ENCODE results near the gene NT5C2.
"Not testable (repeated sequence)": the region's sequence is repeated elsewhere in the genome, so short reads cannot be mapped to it uniquely, and the experiment has no call there.

NT5C2 gene

DNA sequence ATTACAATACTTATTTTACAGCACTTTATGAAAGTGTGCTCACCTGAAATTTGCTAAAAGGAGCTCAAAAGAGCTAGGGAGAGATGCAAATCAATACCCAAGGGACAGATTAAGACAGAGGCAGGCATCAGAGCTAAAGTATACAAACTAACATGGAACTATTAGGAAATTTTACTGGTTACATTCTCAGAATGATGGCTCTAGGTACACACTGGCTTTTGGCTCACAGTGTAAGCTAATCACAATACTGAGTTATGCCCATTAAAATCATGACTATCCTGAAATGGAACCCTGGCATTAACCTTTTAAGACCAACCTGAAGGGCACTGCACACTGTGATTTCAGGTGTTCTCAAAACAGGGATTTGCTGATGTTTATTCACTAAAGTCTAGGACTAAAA lies 98.1 kb downstream of the NT5C2 start:
- no peak for DNase-seq (ENCODE audit: low read depth in 2 of 2, low spot score in 1 of 2)

DNA sequence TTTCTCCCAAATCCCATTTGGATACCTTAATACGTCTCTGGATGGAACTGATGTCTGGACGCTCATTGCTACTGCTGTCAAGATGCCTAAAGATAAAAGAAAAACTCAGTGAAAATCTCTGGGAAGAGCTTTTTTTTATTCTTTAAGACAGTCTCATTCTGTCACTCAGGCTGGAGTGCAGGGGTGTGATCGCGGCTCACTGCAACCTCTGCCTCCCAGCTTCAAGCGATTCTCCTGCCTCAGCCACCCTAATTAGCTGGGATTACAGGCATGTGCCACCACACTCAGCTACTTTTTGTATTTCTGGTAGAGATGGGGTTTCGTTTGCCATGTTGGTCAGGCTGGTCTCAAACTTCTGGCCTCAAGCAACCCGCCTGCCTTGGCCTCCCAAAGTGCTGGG lies 102.2 kb downstream of the NT5C2 start:
- no peak for DNase-seq (ENCODE audit: low read depth in 2 of 2, low spot score in 1 of 2)

DNA sequence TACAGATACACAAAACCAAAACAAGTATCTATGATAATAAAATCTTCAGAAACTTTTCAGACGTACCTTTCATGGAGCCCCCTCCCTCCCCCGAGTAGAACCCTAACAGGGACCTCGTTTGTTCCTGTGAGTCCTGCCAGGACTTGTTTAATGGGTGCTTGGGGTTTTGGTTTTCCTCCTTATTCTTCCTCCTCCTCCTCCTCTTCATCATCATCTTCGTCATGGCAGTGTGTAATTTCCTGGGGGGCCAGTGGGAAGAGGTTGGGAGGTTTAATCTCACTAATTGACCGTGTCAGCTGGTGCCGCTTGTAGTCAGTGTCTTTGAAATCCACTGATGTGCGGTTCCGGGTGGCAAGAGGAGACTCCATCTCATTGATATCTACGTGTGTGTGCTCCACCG lies 103.6 kb downstream of the NT5C2 start:
- no peak for DNase-seq (ENCODE audit: low read depth in 2 of 2, low spot score in 1 of 2)

DNA sequence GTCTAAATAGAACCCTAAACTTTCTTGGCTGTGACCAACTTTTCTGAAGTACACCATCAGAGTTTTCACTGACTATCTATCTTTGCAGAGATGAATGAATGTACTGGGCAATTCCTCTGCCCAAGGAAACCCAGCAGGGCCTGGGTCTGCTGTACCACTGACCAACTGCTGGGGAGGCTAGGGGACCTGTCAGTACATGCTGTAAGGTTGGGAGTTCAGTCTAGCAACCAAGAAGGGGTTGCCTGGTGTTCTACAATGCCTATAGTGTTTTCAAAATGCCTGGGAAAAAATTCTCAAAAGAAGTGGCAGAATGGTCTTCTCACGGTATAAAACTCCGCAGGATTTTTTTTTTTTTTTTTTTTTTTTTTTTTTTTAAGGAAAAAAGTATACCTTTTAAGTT lies 106.3 kb downstream of the NT5C2 start:
- no peak for DNase-seq (ENCODE audit: low read depth in 2 of 2, low spot score in 1 of 2)

DNA sequence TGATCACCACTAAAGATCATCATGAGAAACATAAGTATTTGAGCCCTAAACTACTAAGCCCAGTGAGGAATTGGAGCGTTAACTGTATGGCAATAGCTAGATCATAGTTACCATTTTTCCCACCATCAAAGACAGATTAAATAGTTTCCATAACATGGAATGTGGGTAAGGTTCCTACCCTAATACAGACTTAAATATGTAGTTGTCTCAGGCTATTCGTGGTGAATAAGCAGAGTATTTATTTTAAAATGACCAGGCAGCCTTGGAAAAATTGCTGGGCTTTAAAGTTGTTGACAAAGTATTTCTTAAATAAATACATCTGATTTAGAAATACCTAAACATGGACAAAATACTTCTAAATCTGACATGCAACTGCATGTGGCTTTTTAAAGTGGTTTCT lies 106.8 kb downstream of the NT5C2 start:
- DNase-seq (ENCODE audit: low read depth in 2 of 2, low spot score in 1 of 2), result no peak

DNA sequence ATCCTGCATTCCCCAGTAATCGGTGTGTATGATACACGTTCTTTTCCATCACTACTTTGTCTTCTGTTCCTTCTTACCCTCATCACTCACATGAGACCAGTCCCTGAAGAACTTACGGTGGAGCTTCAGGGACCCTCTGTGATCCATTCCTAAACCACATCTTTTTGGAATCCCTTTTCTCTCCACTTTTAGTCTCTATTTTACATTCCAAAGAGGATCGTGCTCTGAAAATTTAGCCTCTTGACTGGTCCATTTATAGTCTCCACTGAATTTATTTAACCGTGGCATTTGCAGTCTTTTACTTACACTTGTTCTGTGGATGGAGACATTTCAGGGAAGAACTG lies 109.1 kb downstream of the NT5C2 start:
- no peak for DNase-seq (ENCODE audit: low read depth in 2 of 2, low spot score in 1 of 2)

DNA sequence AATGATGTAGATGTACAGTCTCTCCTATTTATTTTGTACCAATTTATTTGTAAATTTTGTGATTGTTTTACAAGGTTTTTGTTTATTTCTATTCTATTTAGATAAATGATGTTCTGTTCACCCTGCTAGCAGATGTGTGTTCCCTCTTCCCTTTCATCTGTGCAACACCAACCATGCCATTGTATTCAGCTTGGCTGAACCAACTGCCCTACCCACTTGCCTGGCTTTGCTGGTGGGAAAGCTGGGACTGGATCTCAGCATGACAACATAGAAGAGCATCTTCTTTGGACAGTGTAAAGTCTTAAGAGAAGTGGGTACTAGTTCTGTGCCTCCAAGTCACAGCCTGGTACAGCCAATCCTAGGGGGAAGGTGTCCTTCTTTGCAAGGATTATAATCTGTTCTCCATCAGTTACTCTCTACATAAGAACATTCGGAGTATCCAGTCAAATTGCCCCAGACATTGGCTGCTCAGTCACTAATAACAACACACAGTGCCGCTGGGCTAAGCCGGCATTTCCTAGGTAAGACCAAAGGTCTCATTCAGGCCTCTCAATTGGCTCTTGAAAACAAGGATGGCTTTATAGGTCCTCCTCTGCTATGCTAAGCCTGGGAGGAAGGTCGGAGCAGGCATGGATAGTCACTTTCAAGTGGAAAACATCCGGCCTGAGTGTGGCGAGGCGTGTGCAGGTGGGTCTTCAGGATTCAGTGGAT lies 109.7 kb downstream of the NT5C2 start:
- DNase-seq (ENCODE audit: low read depth in 2 of 2, low spot score in 1 of 2), result no peak

DNA sequence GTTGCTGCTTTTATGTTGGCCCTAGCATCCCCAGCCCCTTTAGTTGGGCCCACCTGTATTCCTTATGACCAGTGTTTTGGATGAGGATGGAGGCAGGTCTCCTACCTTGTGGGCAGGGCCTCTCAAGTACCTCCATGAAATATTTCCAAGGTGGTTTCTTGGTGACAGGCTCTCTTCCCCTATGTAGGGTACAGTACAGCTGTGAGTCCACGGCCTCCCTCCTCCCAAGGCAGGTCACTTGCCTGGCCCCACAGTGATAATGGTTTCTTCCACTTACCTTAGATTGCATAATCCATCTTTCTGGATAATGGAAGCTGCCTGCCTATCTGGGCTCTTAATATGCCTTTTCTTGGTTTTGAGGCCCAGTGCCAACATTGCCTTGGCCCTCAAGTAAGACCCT lies 110.4 kb downstream of the NT5C2 start:
- DNase-seq (ENCODE audit: low read depth in 2 of 2, low spot score in 1 of 2), result no peak

DNA sequence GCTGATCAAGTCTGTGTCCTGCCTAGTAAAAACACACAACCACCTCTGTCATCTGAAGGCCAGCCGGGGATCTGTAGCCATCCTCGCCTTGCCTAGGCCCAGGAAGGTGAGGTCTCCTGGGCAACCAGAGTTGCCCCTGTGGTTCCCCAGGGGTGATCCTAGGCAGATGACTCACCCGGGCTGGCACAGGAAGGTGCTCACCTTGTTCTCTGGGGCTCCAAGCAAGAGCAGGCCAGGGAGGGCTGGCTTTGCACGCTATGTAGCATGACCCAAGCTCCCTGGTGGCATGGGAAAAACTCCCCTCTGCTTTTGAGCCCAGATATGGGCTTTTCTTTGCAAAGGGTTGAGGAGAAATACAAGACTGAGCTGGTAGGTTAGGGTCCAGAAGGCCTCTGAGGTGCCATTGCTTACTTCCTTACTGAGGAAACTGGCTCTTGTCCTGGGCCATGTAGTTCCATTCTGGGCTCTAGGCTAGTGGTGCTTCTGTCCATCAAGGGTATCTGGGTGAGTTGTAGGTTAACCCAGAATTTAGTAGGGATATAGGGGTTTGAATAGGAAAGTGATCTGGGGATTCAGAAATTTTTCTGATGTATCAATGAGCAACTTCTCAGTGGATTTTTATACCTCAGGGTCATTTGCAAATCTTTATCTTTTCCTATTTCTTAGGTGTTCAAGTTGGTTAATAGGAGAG lies 112.0 kb downstream of the NT5C2 start:
- no peak for DNase-seq (ENCODE audit: low read depth in 2 of 2, low spot score in 1 of 2)

DNA sequence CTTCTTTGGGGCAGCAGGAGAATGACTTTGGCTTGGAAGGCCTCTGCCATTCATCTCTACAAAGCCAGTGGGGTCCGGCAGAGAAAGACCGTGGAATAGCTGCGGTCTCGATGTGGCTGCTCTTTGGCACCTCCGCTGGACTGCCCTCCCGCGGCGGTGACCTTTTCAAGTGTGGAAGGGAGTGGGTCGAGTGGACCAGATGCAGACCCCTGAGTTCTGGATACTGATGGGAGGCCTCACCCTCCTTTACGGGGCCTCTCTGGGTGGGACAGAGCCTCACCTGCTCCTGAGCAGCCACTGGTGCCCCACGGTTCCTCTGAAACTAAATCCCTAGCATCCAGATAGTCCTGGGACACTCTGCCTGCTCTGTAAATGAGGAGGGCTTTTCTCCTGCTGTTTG lies 113.1 kb downstream of the NT5C2 start:
- no peak for DNase-seq (ENCODE audit: low read depth in 2 of 2, low spot score in 1 of 2)

DNA sequence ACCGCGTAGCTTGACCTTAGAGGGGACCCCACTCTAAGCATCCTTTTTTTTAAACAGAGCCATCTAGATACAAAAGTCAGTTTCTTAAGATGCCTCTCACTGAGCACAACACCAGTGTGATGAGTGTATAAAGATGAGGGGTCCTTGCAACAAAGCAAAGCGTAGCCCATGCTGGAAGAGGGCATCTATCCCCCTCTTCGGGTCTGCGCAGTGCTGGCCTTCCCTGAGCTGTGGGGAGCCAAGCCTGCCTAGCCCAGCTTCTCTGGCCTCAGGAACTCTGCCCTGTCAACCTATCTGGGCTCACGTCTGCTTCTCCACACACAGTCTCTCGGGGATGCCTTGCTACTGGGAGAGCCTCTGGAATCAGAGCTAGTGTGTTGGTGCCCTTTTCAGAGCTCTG lies 114.0 kb downstream of the NT5C2 start:
- no peak for DNase-seq (ENCODE audit: low read depth in 2 of 2, low spot score in 1 of 2)

DNA sequence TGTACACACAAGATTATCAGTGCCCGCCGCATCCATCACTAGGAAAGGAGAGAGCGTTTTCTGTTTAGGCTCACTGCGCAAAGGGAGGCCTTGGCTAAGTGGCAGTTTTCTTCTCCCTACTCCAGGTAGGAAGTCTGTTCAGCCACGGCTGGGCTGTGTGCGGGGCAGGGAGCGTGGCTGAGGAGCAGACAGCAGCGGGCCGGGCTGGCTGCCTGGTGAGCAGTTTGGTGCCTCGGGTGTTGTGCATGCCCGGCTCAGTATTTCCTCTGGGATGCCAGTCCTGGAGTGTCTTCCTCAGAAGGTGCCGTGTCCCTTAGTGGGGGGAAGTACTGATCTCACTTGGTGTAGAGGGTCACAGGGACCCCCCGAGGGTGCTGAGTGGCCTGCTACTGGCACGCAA lies 114.4 kb downstream of the NT5C2 start:
- no peak for DNase-seq (ENCODE audit: low read depth in 2 of 2, low spot score in 1 of 2)

DNA sequence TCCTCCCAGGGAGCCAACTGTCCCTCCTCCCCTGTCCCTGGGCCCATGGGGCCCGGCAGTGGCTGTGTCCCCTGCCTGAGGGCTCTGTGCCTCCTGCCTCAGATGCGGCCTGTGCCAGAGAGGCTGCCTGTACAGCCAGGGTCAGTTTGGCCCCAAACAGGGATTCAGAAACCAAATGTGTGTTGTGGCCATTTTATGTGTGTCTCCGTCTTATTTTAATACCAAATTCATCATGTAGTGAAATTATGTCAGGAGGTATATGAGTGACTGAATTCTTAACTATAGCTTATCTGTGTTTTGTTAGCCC lies 114.8 kb downstream of the NT5C2 start:
- DNase-seq (ENCODE audit: low read depth in 2 of 2, low spot score in 1 of 2), result no peak

DNA sequence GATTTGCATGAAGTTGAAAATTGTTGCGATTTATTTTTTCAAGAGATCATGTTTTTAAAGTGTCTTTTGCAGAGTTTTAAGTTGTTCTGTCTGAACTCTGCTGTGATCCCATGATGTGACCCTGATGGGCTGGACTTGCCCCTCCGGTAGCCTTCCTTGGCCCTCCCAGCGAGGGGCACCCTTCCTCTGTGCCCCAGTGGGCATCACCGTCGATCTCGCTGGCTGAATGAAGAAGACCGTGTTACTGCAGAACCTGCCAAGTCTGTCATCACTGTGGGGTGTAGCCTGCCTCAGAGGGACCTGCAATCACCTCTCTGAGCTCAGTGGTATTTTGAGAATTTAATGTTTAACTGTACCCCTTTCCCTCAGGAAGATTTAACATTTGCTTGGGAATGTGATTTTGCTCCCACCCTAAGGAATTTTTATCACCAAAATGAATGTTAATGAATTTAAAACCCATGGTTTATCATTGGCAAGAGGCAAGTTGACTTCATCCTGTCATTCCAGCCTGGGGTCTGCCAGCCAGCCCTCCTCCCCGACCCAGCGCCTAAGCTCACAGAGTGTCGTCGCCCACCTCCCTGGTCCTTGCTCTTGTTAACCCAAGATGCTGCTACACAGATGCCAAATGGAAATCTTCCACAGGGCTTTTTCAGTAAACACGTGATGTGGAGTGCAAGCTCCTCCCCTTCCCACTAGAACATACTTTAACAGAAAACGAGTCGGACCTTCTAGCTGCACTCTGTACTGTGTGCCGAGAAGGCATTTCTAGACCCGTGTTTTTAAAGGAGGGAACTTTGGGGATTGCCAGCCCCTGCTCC lies 115.4 kb downstream of the NT5C2 start:
- DNase-seq (ENCODE audit: low read depth in 2 of 2, low spot score in 1 of 2), result no peak

DNA sequence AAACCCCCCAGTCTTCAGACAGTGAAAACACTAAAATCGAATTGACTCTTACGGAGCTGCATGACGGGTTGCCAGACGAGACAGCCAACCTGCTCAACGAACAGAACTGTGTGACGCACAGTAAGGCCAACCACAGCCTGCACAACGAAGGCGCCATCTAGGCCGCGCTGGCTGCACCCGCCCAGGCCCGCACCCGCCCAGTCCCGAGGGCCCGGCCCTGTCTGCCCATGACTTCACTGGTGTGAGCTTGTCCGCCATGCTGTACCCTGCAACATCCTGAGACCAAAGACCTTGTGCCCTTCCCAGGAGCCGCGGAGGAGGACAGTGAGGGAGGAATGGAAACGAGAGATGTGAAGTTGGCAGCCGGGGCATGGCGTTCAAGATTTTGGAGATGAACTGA lies 116.1 kb downstream of the NT5C2 start:
- DNase-seq (ENCODE audit: low read depth in 2 of 2, low spot score in 1 of 2), result no peak

DNA sequence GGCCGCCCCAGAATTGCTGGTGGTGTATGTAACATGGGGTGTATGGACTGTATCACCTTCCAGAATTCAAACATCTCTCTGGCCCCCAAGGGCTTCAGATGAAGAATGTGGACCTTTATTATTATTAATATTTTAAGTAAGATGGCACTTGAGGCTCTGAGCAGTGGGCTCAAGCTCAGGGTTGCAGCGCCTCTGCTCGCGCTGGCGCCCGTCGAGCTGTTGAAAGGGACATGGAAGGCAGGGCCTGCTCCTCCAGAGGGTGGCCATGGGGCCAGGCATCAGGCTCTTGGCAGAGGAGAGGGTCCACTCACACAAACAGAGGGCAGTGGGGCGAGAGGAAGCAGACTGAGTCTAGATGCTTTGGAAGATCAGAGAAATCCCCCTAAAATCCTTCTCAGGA lies 120.2 kb downstream of the NT5C2 start:
- DNase-seq (ENCODE audit: low read depth in 2 of 2, low spot score in 1 of 2), result no peak

DNA sequence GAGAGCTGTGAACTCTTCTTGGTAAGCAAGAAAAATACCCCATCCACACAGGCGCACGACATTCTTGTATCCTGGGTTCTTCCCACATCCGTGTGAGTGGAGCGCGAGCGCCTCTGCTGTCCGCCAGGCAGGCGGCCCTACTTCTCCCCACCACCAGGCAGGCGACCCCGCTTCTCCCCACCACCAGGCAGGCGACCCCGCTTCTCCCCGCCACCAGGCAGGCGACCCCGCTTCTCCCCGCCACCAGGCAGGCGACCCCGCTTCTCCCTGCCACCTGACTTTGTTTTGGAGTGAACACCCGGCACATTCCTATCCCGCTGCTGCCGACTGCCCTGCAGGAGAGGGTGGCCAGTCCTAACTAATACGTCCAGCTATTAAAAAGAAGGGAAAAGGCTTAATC lies 120.8 kb downstream of the NT5C2 start:
- no peak for DNase-seq (ENCODE audit: low read depth in 2 of 2, low spot score in 1 of 2)

DNA sequence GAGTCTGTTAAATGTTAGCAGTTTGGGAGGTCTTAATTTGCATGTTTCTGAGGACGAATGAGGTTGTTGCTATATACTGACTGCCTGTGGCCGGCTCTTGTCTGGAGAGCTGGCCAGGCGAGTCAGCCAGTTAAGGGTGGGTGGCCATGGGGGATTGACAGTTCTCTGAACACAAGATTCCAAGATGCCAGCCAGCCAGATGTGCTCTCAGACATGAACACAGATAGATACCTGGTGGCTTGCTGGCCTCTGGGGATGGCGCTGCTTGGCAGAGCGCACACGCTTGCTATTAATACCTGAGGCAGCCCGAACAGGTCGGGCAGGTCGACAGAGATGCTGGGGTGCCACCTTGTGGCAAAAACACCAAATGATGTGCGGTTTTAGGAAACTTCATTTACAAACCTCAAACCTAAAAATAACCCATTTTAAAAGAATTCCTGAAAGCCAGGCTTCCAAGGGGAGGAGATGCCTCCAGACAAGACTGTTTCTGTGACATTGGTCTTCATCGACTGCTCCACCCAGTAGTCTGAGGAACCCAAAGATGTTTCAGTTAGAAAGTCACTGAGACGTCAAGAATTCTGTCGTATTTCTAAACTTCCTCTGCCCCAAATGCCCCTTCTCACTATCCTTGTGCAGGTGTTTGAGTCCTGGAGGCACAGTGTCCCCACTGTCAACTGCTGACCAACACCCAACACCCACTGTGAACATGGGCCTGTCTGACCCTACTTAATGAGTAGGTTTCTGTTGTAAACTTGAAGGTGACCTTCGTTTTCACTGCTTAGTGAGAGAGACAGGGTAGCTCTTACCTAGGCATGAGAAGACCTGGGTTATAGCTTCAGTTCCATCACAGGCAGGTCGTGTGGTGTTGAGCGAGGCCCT lies 123.4 kb downstream of the NT5C2 start:
- peak; percentile 32 to 43 for DNase-seq (ENCODE audit: low read depth in 2 of 2, low spot score in 1 of 2)

DNA sequence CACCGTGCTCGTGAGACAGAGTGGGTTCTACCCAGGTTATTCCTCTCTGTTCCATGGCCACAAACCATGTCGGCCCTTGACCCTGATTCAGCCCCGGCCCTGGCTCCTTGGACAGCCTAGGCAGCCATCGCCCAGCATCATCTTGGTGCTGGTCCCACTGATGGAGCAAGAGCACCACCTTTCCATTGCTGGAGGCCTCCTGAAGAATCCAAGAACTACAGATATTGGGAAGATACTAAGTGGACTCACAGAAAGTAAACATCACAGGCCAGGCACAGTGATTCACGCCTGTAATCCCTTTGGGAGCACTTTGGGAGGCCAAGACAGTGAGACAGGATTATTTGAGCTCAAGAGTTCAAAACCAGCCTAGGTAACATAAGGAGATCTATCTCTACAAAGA lies 125.1 kb downstream of the NT5C2 start:
- DNase-seq (ENCODE audit: low read depth in 2 of 2, low spot score in 1 of 2), result no peak

DNA sequence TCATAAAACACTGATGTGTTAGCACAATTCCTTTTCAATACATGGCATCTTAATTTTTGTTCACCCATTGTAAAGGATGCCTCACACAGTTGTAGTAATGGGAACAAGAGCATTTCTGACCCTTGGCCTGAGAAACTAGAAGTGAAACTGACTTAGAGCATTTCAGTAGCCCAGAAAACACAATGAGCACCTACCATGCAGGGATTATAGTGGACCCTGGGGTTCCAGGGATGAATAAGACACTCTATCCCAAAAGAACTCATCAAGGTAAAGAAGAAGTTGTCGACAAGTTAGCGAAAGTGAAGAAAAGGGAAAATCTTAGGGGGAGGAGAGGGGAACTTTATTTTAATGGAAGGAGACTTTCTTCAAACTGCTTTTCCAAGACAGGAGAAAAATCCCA lies 125.6 kb downstream of the NT5C2 start:
- no peak for DNase-seq (ENCODE audit: low read depth in 2 of 2, low spot score in 1 of 2)

DNA sequence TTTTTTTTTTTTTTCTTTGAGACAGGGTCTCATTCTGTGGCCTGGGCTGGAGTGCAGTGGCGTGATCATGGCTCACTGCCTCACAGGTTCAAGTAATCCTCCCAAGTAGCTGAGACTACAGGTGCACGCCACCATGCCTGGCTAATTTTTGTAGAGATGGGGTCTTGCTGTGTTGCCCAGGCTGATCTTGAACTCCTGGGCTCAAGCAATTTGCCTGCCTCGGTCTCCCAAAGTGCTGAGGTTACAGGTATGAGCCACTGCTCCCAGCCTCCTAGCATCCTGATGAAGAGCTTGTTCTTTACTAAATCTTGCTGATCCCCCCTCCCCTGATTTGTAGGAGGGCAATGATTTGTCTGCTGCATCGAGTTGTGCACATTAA lies 126.0 kb downstream of the NT5C2 start:
- DNase-seq (ENCODE audit: low read depth in 2 of 2, low spot score in 1 of 2), result not testable (repeated sequence)

All from stimulated activated CD8-positive, alpha-beta memory T cell treated with anti-CD3 and anti-CD28 coated beads, Interleukin-4, amount 100 ng/mL, for 4 hours (primary cell).